Keratinocyte (primary cell): ENCODE data around the gene SNCAIP. TPM values are rescaled to one million over a fixed set of nuclear protein-coding genes. Genes with fewer than 3 reads are reported as not detected.

Source experiments
- DNase-seq: peaks from one replicate; pipeline ENCODE4 v3.0.0-alpha.2; 2011; ENCODE audit warnings: low read depth, missing footprints, low spot score
- FAIRE-seq: peaks from 2 replicates; lab custom pipeline; 2011; peaks lifted over from hg19 to GRCh38; lab: Jason Lieb, UNC
- H2AFZ ChIP-seq: 2 replicates; pipeline ENCODE4 v1.6.0; 2012; ENCODE audit warnings: low read length, control low read depth, inconsistent platforms; ENCODE audit not compliant: control insufficient read depth
- H3K27ac ChIP-seq: 2 replicates; pipeline ENCODE4 v1.5.1; 2011; ENCODE audit warnings: low read length; ENCODE audit not compliant: control insufficient read depth, insufficient read depth
- H3K27me3 ChIP-seq: 3 replicates; pipeline ENCODE4 v1.6.0; 2011; ENCODE audit warnings: low read length; ENCODE audit not compliant: control insufficient read depth, insufficient read depth; ENCODE audit errors: extremely low read depth
- H3K36me3 ChIP-seq, 2 experiments: 2 replicates in 1 of 2; 3 replicates in 1 of 2; pipeline ENCODE4 v1.5.1; 2011; ENCODE audit warnings: low read length in 2 of 2, mild to moderate bottlenecking in 1 of 2; ENCODE audit not compliant: control insufficient read depth in 2 of 2, insufficient read depth in 2 of 2; ENCODE audit errors: extremely low read depth in 1 of 2
- H3K4me1 ChIP-seq: 3 replicates; pipeline ENCODE4 v1.5.1; 2011; ENCODE audit warnings: low read length; ENCODE audit not compliant: control insufficient read depth, insufficient read depth; ENCODE audit errors: extremely low read depth
- H3K4me2 ChIP-seq: 3 replicates; pipeline ENCODE4 v1.6.0; 2011; ENCODE audit warnings: low read depth, low read length; ENCODE audit not compliant: control insufficient read depth, insufficient read depth; ENCODE audit errors: extremely low read depth
- H3K4me3 ChIP-seq, 3 experiments: fragments of 200-600 bp in 1 of 3; sonication (generic) in 1 of 3; 2 replicates in 2 of 3; 3 replicates in 1 of 3; pipeline ENCODE4 v1.5.1; 2011 to 2016; ENCODE audit warnings: low read length in 3 of 3, mild to moderate bottlenecking in 3 of 3, control low read depth in 2 of 3, inconsistent platforms in 1 of 3, low read depth in 1 of 3, mixed read lengths in 1 of 3, mixed run types in 1 of 3, moderate library complexity in 1 of 3; ENCODE audit not compliant: control insufficient read depth in 2 of 3, insufficient read depth in 2 of 3; ENCODE audit errors: extremely low read depth in 1 of 3
- H3K79me2 ChIP-seq: 2 replicates; pipeline ENCODE4 v1.6.0; 2012; ENCODE audit warnings: low read length; ENCODE audit not compliant: control insufficient read depth, insufficient read depth
- H3K9ac ChIP-seq: 3 replicates; pipeline ENCODE4 v1.6.0; 2011; ENCODE audit warnings: low read length; ENCODE audit not compliant: control insufficient read depth, insufficient read depth; ENCODE audit errors: extremely low read depth
- H3K9me1 ChIP-seq: 3 replicates; pipeline ENCODE4 v1.6.0; 2011; ENCODE audit warnings: low read length; ENCODE audit not compliant: control insufficient read depth, insufficient read depth; ENCODE audit errors: extremely low read depth
- H3K9me3 ChIP-seq: 2 replicates; pipeline ENCODE4 v1.5.1; 2012; ENCODE audit warnings: low read depth, low read length; ENCODE audit not compliant: control insufficient read depth
- H4K20me1 ChIP-seq: 3 replicates; pipeline ENCODE4 v1.6.0; 2011; ENCODE audit warnings: low read length; ENCODE audit not compliant: control insufficient read depth, insufficient read depth; ENCODE audit errors: extremely low read depth
- EZH2 ChIP-seq: IDR thresholded peaks from one replicate; pipeline ENCODE4 v1.6.1; 2012; ENCODE audit warnings: inconsistent platforms, mild to moderate bottlenecking, low read length, moderate library complexity
- dilution Hi-C: fragments of 300-500 bp; cut with MboI; formaldehyde crosslinking; loops from one replicate; pipeline ENCODE4 v1.7.0; 2020; ENCODE audit warnings: low sequenced_read_pairs; ENCODE audit not compliant: extremely low pct_ligation_motif_present
- polyA minus RNA-seq, 3 experiments: library from RNA; depleted of rRNA, polyadenylated mRNA; stranded (reverse); fragments of >200 nt; gene quantifications; 1 replicate in 1 of 3; 2 replicates in 1 of 3; 3 replicates in 1 of 3; pipeline ENCODE4 v1.2.3, GENCODE V29; 2011
- polyA plus RNA-seq, 5 experiments: library from polyadenylated mRNA; depleted of rRNA in 3 of 5; stranded (reverse) in 3 of 5; stranded (forward) in 1 of 5; unstranded in 1 of 5; fragments of >200 nt; gene quantifications; 1 replicate in 1 of 5; 2 replicates in 3 of 5; 3 replicates in 1 of 5; pipeline versions ENCODE4 v1.2.1 to v1.2.3, GENCODE V29; 2011 to 2012; ENCODE audit warnings: missing spikeins in 2 of 5, low read depth in 1 of 5, low replicate concordance in 1 of 5
- TF ChIP-seq, protein P1 (sequence below), 3 experiments: IDR thresholded peaks in 1 of 3; conservative IDR thresholded peaks in 1 of 3; optimal IDR thresholded peaks in 1 of 3; 2 replicates in 2 of 3; 3 replicates in 1 of 3; pipeline versions ENCODE3 to v1.5.1; 2011; ENCODE audit warnings: low read length in 3 of 3, mild to moderate bottlenecking in 3 of 3, moderate library complexity in 2 of 3, control low read depth in 1 of 3, inconsistent platforms in 1 of 3; ENCODE audit not compliant: insufficient read depth in 2 of 3; ENCODE audit errors: extremely low read depth in 1 of 3

SNCAIP gene
- not detected in 3 replicates for polyA plus RNA-seq
- not detected for polyA plus RNA-seq (2011; ENCODE audit: low read depth)
- 0.03 TPM in 1 of 2 replicates, not detected in the other for polyA plus RNA-seq (2011; cell fraction: cytosol; rRNA removed)
- polyA plus RNA-seq (2011; cell fraction: nucleus; rRNA removed), result 0.05 TPM in 1 of 2 replicates, not detected in the other
- not detected in 2 replicates for polyA plus RNA-seq (2012; ENCODE audit: low replicate concordance)
- not detected in 3 replicates for polyA minus RNA-seq
- not detected for polyA minus RNA-seq (2011; cell fraction: cytosol; rRNA and poly(A)+ RNA removed)
- polyA minus RNA-seq (2011; cell fraction: nucleus; rRNA and poly(A)+ RNA removed), result not detected in 2 replicates

DNA sequence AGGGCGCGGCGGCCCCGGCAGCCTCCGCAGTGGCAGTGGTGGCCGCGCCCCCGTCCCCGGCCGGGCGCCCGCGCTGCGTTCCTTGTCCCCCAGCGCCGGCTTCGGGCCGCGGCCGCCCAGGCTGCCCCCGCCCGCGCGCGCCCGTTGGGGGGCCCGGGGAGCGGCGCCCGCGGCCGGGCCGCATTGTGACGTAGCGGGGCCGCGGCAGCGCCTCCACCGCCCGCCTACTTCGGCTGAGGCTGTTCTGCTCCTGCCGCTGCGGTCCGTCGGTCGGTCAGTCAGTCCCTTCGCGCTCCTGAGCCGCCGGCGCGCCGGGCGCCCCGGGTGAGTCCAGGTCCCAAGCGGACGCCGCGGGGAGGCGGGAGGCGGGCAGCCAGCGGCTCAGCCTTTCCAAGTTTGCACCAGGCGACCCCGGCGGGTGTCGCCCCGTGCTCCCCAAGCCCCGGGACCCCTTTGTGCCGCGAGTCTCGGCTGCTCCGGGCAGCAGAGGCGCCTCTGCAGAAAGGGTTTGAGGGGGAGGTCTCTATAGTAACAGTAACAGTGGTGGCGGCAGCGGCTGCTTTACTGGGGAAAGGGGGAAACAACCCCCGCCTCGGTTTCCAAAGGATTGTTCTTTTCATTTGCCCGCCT lies at the start of gene SNCAIP:
Gene SNCAIP, plus strand, starts transcription at position 277 of the 630 bp plus-strand sequence. CDS start 78,898 bp downstream, outside the sequence.
- no peak for FAIRE-seq
- peaks cover 22% of the 10 kb centered on the region for H3K27me3 ChIP-seq
- no peaks in the 10 kb centered on the region for H3K79me2 ChIP-seq
- H3K4me1 ChIP-seq, result peaks cover 11% of the 10 kb centered on the region
- H3K9me1 ChIP-seq, result no peaks in the 10 kb centered on the region
- no peaks in the 10 kb centered on the region for H3K9me3 ChIP-seq
- peak within 1 kb of the TSS; percentile 19 for H3K9ac ChIP-seq
- peak within 1 kb of the TSS; percentile 96 for H3K4me2 ChIP-seq
- no peak for TF ChIP-seq EZH2
- TF ChIP-seq, protein P1, sequence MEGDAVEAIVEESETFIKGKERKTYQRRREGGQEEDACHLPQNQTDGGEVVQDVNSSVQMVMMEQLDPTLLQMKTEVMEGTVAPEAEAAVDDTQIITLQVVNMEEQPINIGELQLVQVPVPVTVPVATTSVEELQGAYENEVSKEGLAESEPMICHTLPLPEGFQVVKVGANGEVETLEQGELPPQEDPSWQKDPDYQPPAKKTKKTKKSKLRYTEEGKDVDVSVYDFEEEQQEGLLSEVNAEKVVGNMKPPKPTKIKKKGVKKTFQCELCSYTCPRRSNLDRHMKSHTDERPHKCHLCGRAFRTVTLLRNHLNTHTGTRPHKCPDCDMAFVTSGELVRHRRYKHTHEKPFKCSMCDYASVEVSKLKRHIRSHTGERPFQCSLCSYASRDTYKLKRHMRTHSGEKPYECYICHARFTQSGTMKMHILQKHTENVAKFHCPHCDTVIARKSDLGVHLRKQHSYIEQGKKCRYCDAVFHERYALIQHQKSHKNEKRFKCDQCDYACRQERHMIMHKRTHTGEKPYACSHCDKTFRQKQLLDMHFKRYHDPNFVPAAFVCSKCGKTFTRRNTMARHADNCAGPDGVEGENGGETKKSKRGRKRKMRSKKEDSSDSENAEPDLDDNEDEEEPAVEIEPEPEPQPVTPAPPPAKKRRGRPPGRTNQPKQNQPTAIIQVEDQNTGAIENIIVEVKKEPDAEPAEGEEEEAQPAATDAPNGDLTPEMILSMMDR (optimal IDR thresholded peaks at IDR 0.05 in 1 of 3, IDR thresholded peaks at IDR 0.05 in 1 of 3, conservative IDR thresholded peaks at IDR 0.05 in 1 of 3; ENCODE audit: extremely low read depth in 1 of 3, insufficient read depth in 2 of 3, low read length in 3 of 3), result no peak
- H3K27ac ChIP-seq, result no peak within 1 kb of the TSS
- no peaks in the 10 kb centered on the region for H4K20me1 ChIP-seq
- peak within 1 kb of the TSS; percentile 83 for H2AFZ ChIP-seq
- dilution Hi-C loops, result no loop called here
- no peak for DNase-seq
- no peaks in the 10 kb centered on the region for H3K36me3 ChIP-seq
- peak within 1 kb of the TSS; percentile 34 to 69 (median 66) for H3K4me3 ChIP-seq

DNA sequence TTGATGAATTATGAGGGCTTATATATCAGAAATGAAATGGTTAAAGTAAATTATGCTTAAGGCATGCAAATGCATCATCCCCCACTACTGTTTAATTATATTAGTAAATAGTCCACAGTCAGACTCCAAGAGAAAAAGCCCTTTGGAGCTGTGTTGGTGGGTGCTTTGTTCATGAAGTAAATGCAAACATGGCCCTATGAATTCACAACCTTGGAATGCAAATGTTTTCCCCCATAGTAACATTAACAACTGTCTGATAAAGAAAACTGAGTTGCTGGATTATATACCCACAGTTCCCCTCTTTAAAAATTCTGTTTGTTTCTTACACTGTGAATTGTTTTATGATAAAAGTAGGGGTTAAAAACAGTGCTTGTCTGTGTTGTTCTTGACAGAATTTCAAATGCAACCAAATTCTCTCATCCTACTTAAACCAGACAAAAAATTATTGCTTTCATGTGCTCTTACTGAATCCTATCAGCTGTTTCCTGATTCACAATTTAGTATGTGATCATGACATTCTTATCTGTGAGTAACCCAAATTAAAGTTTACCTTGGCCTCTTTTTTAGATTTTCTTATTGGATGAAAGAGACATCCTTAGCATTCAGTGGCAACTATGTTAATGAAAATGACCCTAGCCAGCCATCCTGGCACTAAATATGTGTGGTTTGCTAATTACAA lies 48.5 kb upstream of the SNCAIP start:
- Histone ChIP-seq H3K4me2 (no peak overlapping the region), H3K9ac (no peak overlapping the region), H3K27ac (no peak overlapping the region), H4K20me1 (no peaks in the 10 kb centered on the region), H3K9me3 (no peaks in the 10 kb centered on the region), H3K4me1 (peaks cover 16% of the 10 kb centered on the region), H3K79me2 (no peaks in the 10 kb centered on the region), H3K4me3 (no peak overlapping the region), H3K9me1 (no peaks in the 10 kb centered on the region), H3K27me3 (no peaks in the 10 kb centered on the region), H3K36me3 (no peaks in the 10 kb centered on the region), H2AFZ (no peak overlapping the region)
- no peak for TF ChIP-seq EZH2
- TF ChIP-seq, protein P1 (optimal IDR thresholded peaks at IDR 0.05 in 1 of 3, IDR thresholded peaks at IDR 0.05 in 1 of 3, conservative IDR thresholded peaks at IDR 0.05 in 1 of 3; ENCODE audit: extremely low read depth in 1 of 3, insufficient read depth in 2 of 3, low read length in 3 of 3), result no peak
- FAIRE-seq (no peak), DNase-seq (no peak)
- dilution Hi-C loops, result no loop called here
